ENCODE results near the gene KDM6A. TPM values are rescaled to one million over a fixed set of nuclear protein-coding genes. Genes with fewer than 3 reads are reported as not detected.

The KDM6A gene
- total RNA-seq, 1 experiment from 2014 or later, result 42.8 TPM

- Histone ChIP-seq H2BK120ac (ENCODE audit: low read depth, low read length, poor library complexity, severe bottlenecking) (no peak overlapping the region), H4K8ac (replicated peaks; ENCODE audit: insufficient read length, low read depth, low read length) (no peak overlapping the region), H3K9ac (ENCODE audit: extremely low read depth, insufficient read length, low read length) (no peak overlapping the region), H2BK5ac (ENCODE audit: insufficient read length, low read length) (no peak overlapping the region), H4K5ac (ENCODE audit: insufficient read length, low read depth, low read length) (no peak overlapping the region), H3K23ac (ENCODE audit: insufficient read length, low read depth, low read length) (no peak overlapping the region), H2BK12ac (ENCODE audit: insufficient read length, low read depth, low read length) (no peak overlapping the region), H4K20me1 (ENCODE audit: control insufficient read depth, insufficient read depth, insufficient read length) (no peaks in the 10 kb centered on the region), H2BK15ac (ENCODE audit: low read depth, low read length) (no peak overlapping the region), H3K18ac (ENCODE audit: insufficient read length, low read depth, low read length) (no peak overlapping the region), H3K9me3 (ENCODE audit: control insufficient read depth, low read depth, low read length) (peaks cover 20% of the 10 kb centered on the region), H3K4me2 (ENCODE audit: insufficient read depth, insufficient read length, low read length) (no peak overlapping the region), H2AFZ (ENCODE audit: low read length) (no peak overlapping the region), H3T11ph (ENCODE audit: low read length) (no peak overlapping the region), H3K14ac (ENCODE audit: insufficient read depth, low read length) (no peak overlapping the region), H3K4ac (ENCODE audit: low read depth, low read length) (no peak overlapping the region), H3K27me3 (ENCODE audit: insufficient read depth, low read length) (no peaks in the 10 kb centered on the region), H3K79me2 (ENCODE audit: insufficient read depth, low read length) (peaks cover 7% of the 10 kb centered on the region; the same call in 1 of the 2 replicates), H3K27ac (ENCODE audit: insufficient read length, low read depth, low read length) (no peak overlapping the region), H3K79me1 (ENCODE audit: insufficient read depth, low read depth, low read length, poor library complexity, severe bottlenecking) (peaks cover 6% of the 10 kb centered on the region), H2AK5ac (ENCODE audit: insufficient read length, low read length) (no peak overlapping the region), H3K56ac (ENCODE audit: insufficient read length, low read depth, low read length) (no peak overlapping the region), H3K23me2 (ENCODE audit: insufficient read length, low read depth, low read length, poor library complexity, severe bottlenecking) (no peaks in the 10 kb centered on the region), H2BK20ac (ENCODE audit: low read depth, low read length, poor library complexity, severe bottlenecking) (no peak overlapping the region), H3K4me1 (ENCODE audit: insufficient read depth, low read length) (no peaks in the 10 kb centered on the region; the same call in 1 of the 2 replicates), H4K91ac (ENCODE audit: insufficient read length, low read depth, low read length) (no peak overlapping the region)
- TF ChIP-seq CTCF (conservative IDR thresholded peaks at IDR 0.05), result no peak
- H3K27ac Mint-ChIP-seq, result peak overlapping the region in 1 of 3 experiments; percentile 89; a peak in 1 of 7 replicates
- peaks cover 15 to 37% (median 21%) of the 10 kb centered on the region in 3 experiments for H3K36me3 Mint-ChIP-seq (ENCODE audit: insufficient read depth in 1 of 3, low read depth in 3 of 3)
- no CpG with 5 or more reads among the region's 4 CpGs for WGBS (ENCODE audit: extremely low coverage, insufficient read length, low lambda C conversion rate)
- H3K4me1 Mint-ChIP-seq, result peaks cover 51 to 61% of the 10 kb centered on the region in 2 experiments
- DNase-seq, result no peak
- H3K9me3 Mint-ChIP-seq, result peaks cover 66 to 76% of the 10 kb centered on the region in 2 experiments
- H3K27me3 Mint-ChIP-seq (ENCODE audit: low read depth), result no peaks in the 10 kb centered on the region; the same call in 1 of the 2 replicates
- no peak overlapping the region; a peak in 1 of 5 replicates for H3K4me3 Mint-ChIP-seq
These were observed 130.1 kb downstream of the KDM6A start for GRCh38 chrX:45003085-45003484.
